Pulmonary artery endothelial cell (primary cell): ENCODE results near the gene MYO5A. TPM values are rescaled to one million over a fixed set of nuclear protein-coding genes. Genes with fewer than 3 reads are reported as not detected.
A peak's percentile ranks its signal among the peaks of the same experiment; 100 is the strongest.
"Not testable (repeated sequence)": the region's sequence is repeated elsewhere in the genome, so short reads cannot be mapped to it uniquely, and the experiment has no call there.

Experiments
- DNase-seq: peaks from one replicate; pipeline ENCODE4 v3.0.0-alpha.2; 2011; ENCODE audit warnings: low read depth, low spot score
- total RNA-seq: library from RNA; depleted of rRNA; stranded (reverse); fragments of >200 nt; gene quantifications from 2 replicates; pipeline ENCODE4 v1.2.3, GENCODE V29; 2014

The MYO5A gene
- total RNA-seq, 1 donor from 2014 or later: 183 TPM

DNA sequence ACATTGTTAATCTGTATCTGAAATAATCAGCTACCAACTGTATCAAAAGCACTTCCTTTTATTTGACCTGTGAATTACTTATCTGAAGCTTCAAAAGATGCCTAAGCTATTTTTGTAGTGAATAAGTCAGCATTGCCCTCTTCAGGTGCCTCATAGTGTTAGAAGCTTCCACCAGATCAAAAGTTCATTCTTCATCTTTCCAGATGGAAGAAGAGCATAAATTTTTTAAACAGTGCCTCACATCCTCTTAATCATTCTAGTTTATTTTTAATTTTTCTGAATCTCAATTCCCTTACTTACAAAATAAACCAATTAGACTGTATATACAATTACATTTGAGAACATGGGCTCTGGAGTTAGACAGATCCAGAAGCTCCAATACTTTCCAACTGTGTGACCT, 65.0 kb downstream of the MYO5A start:
- DNase-seq: peak; percentile 36

DNA sequence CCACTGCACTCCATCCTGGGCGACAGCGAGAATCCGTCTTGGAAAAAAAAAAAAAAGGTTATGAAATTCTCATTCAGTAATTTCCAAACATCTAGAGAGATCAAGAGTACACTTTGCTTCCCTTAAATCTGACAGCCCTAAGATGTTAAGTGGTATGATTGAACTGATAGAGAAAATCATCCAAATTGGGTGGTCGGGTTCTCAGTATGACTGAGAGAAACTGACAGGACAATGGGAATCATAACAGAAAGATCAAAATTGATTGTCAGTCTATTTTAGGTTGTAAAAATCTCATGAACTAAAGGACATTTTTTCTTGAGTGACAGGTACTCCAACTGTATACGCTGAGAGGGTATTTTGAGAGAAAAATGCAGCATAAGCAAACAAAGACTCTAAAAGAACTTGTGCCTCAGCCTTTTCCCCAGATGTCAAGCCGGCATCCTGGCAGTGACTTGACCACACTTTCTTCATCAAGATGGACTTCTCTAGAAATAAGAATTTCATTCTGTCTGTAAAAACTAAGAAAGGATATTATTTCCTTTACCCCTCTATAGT, 65.8 kb downstream of the MYO5A start:
- DNase-seq: no peak

DNA sequence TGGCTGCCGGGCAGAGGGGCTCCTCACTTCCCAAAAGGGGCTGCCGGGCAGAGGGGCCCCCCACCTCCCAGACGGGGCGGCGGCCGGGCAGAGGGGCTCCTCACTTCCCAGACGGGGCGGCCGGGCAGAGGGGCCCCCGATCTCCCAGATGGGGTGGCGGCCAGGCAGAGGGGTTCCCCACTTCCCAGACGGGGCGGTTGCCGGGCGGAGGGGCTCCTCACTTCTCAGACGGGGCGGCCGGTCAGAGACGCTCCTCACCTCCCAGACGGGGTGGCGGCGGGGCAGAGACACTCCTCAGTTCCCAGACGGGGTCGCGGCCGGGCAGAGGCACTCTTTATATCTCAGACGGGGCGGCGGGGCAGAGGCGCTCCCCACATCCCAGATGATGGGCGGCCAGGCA, 69.0 kb downstream of the MYO5A start:
- DNase-seq: not testable (repeated sequence)

DNA sequence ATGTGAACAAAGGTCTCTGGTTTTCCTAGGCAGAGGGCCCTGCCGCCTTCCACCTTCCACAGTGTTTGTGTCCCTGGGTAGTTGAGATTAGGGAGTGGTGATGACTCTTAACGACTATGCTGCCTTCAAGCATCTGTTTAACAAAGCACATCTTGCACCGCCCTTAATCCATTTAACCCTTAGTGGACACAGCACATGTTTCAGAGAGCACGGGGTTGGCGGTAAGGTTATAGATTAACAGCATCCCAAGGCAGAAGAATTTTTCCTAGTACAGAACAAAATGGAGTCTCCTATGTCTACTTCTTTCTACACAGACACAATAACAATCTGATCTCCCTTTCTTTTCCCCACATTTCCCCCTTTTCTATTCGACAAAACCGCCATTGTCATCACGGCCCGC, 69.4 kb downstream of the MYO5A start:
- DNase-seq: not testable (repeated sequence)

DNA sequence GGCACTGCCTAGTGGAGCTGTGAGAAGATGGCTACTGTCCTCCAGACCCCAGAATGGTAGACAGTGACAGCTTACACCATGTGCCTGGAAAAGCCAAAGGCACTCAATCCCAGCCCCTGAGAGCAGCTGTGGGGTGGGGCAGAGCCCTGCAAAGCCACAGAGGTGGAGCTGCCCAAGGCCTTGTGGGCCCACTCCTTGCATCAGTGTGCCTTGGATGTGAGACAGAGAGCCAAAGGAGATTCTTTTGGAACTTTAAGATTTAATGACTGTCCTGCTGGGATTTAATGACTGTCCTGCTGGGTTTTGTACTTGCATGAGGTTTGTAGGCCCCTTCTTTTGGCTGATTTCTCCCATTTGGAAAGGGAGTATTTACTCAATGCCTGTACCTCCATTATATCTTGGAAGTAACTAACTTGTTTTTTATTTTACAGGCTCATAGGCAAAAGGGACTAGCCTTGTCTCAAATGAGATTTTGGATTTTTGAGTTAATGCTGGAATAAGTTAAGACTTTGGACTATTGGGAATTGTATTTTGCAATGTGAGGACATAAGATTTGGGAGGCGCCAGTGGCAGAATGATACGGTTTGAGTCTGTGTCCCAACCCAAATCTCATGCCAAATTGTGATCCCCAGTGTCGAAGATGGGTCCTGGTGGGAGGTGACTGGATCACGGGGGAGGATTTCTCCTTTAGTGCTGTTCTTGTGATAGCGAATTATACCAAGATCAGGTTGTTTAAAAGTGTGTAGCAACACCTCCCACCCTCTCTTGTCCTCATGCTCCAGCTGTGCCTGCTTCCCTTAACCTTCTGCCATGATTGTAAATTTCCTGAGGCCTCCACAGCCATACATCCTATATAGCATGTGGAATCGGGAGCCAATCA, 80.4 kb downstream of the MYO5A start:
- no peak for DNase-seq

DNA sequence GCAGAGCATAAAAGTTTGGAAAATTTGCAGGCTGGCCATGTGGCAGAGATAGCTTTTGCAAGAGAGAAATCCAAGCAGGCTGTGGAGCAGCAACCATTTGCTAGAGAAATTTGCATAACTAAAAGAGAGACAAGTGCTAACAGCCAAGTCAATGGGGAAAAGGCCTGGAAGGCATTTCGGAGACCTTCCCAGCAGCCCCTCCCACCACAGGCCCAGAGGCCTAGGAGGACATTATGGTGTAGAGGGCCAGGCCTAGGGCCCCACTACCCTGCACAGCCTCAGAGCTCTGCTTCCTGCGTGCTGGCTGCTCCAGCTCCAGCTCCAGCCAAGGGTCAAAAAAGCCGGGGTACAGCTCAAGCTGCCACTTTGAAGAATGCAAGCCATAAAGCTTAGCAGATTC, 82.7 kb downstream of the MYO5A start:
- DNase-seq: no peak

DNA sequence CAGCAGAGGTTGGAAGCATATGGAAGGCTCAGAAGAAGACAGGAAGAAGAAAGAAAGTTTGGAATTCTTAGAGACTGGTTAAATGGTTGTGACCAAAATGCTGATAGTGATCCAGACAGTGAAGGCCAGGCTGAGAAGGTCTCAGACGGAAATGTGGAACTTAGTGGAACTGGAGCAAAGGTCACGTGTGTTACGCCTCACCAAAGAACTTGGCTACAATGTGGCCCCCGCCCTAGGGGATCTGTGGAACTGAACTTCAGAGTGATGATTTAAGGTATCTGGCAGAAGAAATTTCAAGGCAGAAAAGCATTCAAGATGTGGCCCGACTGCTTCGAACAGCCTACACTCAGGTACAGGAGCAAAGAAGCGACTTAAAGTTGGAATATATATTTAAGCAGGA, 83.1 kb downstream of the MYO5A start:
- DNase-seq: no peak

DNA sequence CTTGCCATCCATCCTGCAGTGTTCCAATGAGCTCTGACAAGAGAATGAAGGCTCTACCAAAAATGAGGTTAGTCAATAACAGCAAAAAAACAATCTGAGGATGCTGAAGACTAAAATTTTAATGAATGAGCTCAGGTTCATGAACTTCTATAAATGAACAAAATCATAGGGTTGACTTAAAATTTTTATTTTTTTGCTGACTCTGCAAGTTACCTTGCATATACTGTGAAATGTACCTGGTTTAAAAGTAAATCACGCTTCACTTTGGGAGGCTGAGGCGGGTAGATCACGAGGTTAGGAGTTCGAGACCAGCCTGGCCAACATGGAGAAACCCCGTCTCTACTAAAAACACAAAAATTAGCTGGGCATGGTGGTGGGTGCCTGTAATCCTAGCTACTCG, 85.5 kb downstream of the MYO5A start:
- DNase-seq: not testable (repeated sequence)

DNA sequence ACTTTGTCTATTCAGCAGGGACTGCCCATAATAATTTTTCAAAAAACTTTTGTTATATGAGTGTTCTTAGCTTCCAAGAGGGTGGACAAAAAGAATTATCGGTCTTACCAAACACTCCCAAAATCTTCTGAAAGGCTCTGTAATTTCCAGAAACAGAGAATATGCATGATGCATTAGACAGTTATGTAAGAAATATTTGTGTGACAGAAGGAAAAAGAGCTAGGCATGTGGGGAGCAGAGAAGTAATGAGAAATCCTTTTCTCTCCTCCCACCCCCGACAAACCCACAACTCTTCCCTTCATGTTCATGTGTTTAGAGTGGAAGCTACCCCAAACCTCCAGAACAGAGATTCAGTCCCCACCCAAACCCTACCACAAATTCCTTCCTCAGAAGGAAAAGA, 86.8 kb downstream of the MYO5A start:
- DNase-seq: no peak

DNA sequence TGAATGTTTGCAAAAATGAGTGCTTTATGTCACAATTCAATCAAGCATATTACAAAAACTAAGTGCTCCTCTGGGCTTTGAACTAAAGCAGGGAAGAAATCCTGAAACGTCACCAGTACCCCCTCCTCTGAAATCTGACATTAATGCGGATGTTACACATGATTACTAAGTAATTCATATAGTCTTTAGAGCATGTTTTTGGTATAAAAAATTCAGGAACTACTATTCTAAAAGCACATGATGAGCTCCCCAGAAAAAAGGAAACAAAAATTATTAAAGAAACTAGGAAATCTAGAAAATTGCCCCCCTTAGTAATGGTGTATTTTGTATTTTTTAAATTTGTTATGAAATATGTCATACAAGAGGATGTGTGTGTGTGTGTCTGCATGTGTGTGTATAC, 87.7 kb downstream of the MYO5A start:
- DNase-seq: no peak

DNA sequence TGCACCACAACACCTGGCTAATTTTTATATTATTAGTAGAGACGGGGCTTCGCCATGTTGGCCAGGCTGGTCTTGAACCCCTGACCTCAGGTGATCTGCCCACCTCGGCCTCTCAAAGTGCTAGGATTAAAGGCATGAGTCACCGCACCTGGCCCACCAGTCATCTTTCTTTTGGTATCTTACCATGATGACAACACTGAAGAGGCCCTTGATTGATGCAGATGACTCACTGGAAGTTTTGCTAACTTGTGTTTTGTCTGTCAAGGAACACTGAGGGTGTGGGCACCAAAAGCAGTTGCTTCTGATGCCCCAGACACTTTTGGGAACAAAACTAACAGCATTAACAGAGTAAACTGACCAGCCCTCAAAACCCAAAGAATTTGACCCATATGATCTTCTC, 88.3 kb downstream of the MYO5A start:
- no peak for DNase-seq

DNA sequence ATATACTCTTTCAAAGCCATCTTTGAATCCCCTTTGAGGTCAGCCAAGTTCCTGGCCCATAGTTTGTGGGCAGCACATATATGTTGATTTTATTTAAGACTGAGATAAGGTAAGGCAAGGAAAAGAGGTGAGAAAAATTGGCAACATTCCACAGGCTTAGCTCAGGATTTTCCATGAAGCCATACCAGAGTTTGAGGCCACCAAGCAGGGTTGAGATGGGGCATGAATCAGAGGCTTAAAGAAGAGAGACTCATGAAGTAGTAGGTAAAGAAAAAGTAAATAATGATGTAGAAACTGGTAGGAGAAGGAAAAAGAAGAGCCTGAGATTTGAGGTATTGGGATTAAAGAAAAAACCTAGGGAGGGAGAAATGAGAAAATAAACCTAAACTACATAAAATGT, 89.2 kb downstream of the MYO5A start:
- DNase-seq: no peak

DNA sequence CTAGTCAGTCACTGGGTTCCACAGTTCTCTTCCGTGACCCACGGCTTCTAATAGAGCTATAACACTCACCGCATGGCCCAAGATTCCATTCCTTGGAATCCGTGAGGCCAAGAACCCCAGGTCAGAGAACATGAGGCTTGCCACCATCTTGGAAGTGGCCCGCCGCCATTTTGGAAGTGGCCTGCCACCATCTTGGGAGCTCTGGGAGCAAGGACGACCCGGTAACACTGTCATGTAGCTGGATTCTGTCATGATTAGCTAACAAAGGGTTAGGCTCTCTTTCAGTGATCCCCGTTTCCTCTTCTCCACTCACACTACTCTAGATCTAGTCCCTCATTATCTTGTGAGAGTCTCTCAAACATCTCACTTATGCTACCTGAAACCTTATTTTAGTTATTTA, 89.6 kb downstream of the MYO5A start:
- not testable (repeated sequence) for DNase-seq

DNA sequence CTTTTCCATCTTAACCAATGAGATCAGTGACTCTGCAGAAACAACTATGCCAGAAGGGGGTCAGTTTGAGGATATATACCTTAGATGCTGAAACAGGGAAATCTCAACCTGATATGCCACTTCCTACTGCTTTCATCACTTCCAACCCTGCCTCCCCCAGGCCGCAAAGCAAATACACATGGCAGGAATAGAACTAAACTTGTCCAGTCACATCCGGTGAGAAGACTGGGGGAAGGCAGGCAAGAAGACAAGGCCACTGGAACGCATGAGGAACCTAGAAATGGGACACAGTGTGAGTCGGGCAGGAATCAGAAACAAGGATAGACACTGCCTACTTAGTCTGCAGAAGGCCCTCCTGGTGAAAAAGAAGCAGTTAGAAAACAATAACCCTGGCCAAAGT, 90.6 kb downstream of the MYO5A start:
- no peak for DNase-seq

DNA sequence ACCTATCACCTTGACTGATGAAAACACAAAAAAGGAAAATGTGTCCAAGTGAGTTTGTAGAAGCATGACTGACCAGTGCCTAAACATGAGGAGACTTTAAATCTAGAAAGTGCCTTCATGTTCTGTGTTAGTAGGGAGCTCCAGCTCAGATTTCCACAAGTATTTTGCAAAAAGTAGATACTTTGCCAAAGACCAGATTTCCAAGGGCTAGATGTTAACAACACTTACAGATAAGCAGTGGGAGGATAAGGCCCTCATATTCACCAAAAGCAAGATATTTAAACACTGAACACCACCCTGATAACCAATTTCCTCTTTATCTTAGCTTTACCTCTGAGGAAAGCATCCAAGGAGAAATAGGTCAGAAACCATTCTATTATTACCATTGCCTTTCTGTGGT, 91.0 kb downstream of the MYO5A start:
- no peak for DNase-seq

DNA sequence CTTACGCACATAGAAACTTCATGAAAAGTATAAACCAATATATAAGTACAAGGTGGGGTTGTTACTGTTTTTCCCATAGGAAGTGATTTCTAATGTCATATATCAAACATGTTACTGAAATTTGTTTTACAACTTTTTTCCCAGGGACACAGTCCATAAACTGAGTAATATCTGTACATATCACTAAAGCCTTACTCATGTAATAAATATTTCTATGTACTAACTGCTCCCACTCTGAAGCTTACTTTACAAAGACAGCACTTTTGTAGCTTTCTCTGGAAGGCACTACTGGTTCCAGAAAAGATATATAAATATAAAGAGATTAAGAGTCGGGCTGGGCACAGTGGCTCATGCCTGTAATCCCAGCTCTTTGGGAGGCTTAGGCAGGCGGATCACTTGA, 91.7 kb downstream of the MYO5A start:
- no peak for DNase-seq

DNA sequence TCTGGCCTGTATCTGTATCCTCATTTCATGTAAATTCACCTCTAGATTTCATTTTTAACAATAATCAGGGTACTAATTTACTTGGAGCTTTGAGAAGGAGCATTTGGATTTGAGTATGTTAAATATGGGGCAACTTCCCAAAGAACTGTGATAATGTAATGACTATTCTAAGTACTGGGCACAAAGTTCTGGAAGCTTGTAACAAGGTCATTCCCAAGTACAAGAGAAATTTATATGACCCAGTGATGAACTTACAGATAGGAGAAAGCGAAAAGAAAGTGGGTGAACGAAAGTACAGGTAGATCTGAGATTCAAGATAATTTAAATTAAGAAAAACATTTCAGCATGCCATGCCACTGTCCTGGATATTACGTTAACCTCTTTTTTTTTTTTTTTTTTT, 93.8 kb downstream of the MYO5A start:
- no peak for DNase-seq

DNA sequence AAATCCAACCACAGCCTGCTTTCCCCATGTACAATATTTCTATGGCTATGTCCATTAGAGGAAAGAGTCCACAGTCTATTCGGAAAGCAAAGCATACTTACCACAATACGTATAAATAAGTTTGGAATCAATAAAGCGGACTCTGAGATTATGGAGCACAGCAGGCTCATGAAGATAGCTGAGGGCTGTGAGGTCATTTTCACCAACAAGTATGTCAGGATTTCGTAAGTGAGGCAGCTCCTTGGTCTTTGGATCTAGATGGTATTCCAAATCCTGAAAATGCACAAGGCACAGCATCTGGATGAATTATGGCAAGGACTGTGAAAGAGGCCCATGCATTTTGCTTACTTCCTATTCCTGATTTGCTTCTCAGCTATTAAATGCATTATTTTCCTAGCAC, 100.4 kb downstream of the MYO5A start:
- DNase-seq: no peak

DNA sequence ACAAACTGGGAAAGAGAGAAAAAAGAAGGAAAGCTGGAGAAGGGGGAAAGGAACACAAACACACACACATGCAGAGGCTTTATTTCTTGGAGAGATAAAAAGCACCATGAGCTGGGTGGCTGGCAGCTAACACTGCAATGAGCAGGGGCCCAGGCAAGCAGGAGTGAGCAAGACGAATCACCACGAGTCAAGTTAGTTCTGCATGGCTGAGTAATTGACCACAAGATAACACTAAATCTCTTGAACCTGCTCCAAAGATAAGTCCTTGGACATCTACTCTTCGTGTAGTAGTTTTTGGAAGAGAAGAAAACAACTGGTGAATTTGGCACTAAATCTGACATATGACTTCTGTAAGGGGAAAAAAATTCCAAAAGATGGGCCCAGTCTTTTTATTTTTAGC, 100.9 kb downstream of the MYO5A start:
- no peak for DNase-seq

DNA sequence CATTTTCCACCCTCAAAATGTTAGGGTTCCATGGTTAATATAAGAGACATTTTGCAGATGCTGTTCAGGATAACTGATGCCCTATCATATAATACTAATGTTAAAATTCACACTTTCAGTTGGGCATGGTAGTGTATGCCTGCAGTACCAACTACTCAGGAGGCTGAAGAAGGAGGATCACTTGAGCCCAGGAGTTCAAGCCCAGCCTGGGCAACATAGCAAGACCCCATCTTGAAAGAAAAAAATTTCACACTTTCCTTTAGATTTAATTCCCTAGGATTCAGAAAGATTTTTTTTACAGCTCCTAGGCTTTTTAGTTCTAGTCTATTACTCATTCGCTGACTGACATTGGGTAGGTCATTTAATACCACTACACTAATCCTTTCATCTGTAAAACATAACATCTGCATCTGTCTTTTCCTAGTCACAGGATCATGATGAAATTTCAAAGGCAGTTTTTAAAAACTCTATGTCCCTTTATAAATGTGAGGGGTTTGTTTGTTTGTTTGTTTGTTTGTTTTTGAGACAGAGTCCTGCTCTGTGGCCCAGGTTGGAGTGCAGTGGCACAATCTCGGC, 103.7 kb downstream of the MYO5A start:
- no peak for DNase-seq

DNA sequence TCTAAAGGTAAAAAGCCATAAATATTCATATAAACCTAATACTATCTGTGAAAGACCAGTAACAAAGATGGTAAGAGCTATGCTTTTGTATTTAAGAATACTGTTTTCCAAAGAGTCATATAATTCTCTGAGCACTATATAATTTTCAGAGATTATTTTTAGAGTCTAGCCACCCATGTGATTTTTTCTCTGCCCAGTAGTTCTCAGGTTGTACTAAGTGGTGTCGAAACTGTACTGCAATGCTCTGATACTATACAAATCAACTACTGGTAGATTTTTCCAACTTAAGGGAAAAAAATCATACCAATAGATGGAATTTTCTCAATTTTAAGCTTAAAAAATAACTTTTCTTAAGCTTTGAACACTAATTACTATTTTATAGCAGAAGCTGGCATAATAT, 104.8 kb downstream of the MYO5A start:
- no peak for DNase-seq

DNA sequence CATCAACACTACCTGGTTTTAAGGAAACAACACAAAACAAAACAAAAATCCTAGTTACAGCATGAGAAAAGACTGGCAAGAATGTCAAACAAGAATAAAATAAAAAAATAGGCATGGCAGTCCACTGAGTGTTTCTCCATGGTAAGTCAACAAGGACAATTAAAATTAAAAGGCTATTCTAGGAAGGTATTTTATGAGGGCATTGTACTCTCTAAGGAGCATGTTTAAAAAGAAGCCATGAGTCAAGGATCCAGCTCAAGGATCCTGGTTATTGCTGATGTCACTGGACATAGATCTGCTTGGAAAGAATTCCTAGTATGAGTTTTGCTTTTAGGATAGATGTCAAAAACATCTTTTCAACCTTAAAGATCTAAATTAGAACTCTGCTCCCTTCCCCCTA, 106.7 kb downstream of the MYO5A start:
- no peak for DNase-seq

DNA sequence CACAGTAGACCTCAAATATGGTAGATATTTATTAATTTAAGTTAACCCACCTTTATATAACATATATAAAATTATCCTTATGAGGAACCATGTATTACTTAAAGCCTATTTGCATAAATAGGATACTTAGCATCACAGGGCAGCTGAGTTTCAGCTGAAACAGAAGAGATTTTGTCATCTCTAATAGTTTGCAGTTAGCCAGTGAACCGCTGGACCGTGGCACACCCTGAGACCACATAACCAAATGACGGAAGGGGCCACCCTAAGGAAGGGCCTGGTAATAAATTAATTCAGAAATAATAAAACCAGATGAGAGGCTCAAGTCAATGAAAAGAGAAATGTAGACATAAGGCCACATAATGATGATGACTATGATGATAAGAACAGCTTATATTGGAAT, 107.7 kb downstream of the MYO5A start:
- DNase-seq: no peak
